Measurements from ENCODE around the gene GPHN. TPM values are rescaled to one million over a fixed set of nuclear protein-coding genes. Genes with fewer than 3 reads are reported as not detected.

GPHN gene
- total RNA-seq, 2 experiments from 2014 or later, result 10.0 to 10.7 TPM

DNA sequence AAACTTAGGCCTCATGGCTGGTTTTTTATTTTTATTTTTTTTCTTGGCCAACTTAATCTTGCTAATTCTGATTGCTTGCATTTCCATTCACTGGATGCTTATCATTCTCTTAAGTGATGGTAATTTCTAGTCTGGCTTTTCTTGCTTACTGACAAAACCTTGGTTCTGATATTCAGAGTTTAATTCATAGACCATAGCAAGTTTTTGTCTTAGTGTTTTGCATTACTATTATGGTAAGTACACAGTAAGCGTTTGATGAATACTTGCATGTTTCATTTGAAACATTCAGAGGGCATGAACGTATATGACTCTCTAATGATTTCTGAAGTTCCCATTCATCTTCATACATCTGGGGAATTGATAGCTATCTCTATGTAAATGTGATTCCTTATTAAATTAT, 55.8 kb downstream of the GPHN start:
- no peak for ATAC-seq (ENCODE audit: poor library complexity)
- Histone ChIP-seq H3K36me3 (ENCODE audit: insufficient read depth, low read length) (no peaks in the 10 kb centered on the region), H3K27ac (ENCODE audit: low read depth in 1 of 2, low read length in 2 of 2) (no peak overlapping the region), H3K27me3 (ENCODE audit: control insufficient read depth in 1 of 2, insufficient read depth in 2 of 2, low read length in 2 of 2) (no peaks in the 10 kb centered on the region), H3K9me3 (ENCODE audit: control insufficient read depth in 1 of 2, insufficient read depth in 1 of 2, low read length in 2 of 2) (no peaks in the 10 kb centered on the region), H3K4me1 (ENCODE audit: insufficient read depth, low read length) (no peaks in the 10 kb centered on the region), H3K4me3 (ENCODE audit: low read length) (no peak overlapping the region)
- Mint-ChIP-seq H3K4me3 (no peak overlapping the region), H3K36me3 (ENCODE audit: low read depth) (peaks cover 4% of the 10 kb centered on the region), H3K9me3 (no peaks in the 10 kb centered on the region), H3K27me3 (no peaks in the 10 kb centered on the region), H3K27ac (no peak overlapping the region), H3K4me1 (ENCODE audit: low read depth) (peaks cover 18% of the 10 kb centered on the region)
- TF ChIP-seq, protein P1, sequence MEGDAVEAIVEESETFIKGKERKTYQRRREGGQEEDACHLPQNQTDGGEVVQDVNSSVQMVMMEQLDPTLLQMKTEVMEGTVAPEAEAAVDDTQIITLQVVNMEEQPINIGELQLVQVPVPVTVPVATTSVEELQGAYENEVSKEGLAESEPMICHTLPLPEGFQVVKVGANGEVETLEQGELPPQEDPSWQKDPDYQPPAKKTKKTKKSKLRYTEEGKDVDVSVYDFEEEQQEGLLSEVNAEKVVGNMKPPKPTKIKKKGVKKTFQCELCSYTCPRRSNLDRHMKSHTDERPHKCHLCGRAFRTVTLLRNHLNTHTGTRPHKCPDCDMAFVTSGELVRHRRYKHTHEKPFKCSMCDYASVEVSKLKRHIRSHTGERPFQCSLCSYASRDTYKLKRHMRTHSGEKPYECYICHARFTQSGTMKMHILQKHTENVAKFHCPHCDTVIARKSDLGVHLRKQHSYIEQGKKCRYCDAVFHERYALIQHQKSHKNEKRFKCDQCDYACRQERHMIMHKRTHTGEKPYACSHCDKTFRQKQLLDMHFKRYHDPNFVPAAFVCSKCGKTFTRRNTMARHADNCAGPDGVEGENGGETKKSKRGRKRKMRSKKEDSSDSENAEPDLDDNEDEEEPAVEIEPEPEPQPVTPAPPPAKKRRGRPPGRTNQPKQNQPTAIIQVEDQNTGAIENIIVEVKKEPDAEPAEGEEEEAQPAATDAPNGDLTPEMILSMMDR (IDR thresholded peaks at IDR 0.05), result no peak
- no peak for DNase-seq
- CTCF ChIA-PET, result interaction anchor here (0.7 to 1.4 kb wide), 2 partner anchors 9 to 44 kb away, joined by 3 read pairs; no protein-coding TSS in a partner anchor
- intact Hi-C loops (cut with DNase I, micrococcal nuclease), result loop anchor here in 1 of 2 experiments (10.0 kb wide), 1 partner anchor 69 kb away; no protein-coding TSS in a partner anchor
- POLR2A ChIA-PET, result no interaction called here

DNA sequence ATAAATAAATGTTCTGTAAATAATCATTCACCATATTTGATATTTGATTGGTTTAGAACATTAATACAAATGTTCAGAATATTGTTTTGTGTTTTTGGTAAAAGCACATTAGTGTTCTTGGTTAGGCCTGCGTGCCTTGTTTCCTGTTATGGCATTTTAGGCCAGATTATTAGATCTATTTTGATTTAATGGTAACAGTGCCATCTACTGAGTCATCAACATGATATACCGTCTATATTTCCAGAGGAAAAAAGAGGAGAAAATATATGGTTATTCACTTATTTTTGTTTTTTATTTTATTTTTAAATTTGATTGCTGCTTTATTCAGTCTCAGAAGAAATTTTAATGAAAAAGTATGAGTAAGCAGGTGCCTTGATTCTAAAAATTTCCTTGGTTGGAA, 60.3 kb downstream of the GPHN start:
- Mint-ChIP-seq H3K4me3 (no peak overlapping the region), H3K27me3 (no peaks in the 10 kb centered on the region), H3K4me1 (ENCODE audit: low read depth) (peaks cover 27% of the 10 kb centered on the region), H3K9me3 (peaks cover 11% of the 10 kb centered on the region), H3K36me3 (ENCODE audit: low read depth) (peaks cover 31% of the 10 kb centered on the region), H3K27ac (no peak overlapping the region)
- peaks cover 0 to 7% of the 10 kb centered on the region in 2 experiments for H3K9me3 ChIP-seq (ENCODE audit: control insufficient read depth in 1 of 2, insufficient read depth in 1 of 2, low read length in 2 of 2)
- POLR2A ChIA-PET, result no interaction called here
- no peaks in the 10 kb centered on the region for H3K27me3 ChIP-seq (ENCODE audit: control insufficient read depth in 1 of 2, insufficient read depth in 2 of 2, low read length in 2 of 2)
- H3K4me3 ChIP-seq (ENCODE audit: low read length), result no peak overlapping the region
- CTCF ChIA-PET, result no interaction called here
- TF ChIP-seq, protein P1 (IDR thresholded peaks at IDR 0.05), result no peak
- no peaks in the 10 kb centered on the region for H3K4me1 ChIP-seq (ENCODE audit: insufficient read depth, low read length)
- H3K27ac ChIP-seq (ENCODE audit: low read depth in 1 of 2, low read length in 2 of 2), result no peak overlapping the region
- intact Hi-C loops (cut with DNase I, micrococcal nuclease), result loop anchor here (5.0 to 10.0 kb wide), 2 partner anchors 71 to 73 kb away; no protein-coding TSS in a partner anchor
- ATAC-seq (ENCODE audit: poor library complexity) (no peak), DNase-seq (peak in 2 of 14 experiments; percentile 1 to 2)
- H3K36me3 ChIP-seq (ENCODE audit: insufficient read depth, low read length), result no peaks in the 10 kb centered on the region

DNA sequence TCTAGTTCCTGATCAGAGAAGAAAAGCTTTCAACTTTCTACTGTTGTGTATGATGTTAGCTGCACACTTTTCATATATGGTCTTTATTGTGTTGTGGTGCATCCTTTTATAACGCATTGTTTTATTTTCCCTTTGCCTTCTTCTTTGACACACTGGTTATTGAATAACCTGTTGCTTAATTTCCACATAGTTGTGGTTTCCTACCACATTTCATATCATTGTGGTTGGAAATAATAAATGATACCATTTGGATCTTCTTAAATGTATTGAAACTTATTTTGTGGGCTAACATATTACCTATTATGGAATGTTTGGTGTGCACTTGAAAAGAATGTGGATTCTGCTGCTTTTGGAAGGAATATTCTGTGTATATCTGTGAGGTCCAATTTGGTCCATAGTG, 64.9 kb downstream of the GPHN start:
- H3K27me3 Mint-ChIP-seq, result no peaks in the 10 kb centered on the region
- no peak overlapping the region for H3K27ac Mint-ChIP-seq
- H3K9me3 Mint-ChIP-seq, result peaks cover 24% of the 10 kb centered on the region
- ATAC-seq (ENCODE audit: poor library complexity) (no peak), DNase-seq (no peak)
- Histone ChIP-seq H3K4me1 (ENCODE audit: insufficient read depth, low read length) (no peaks in the 10 kb centered on the region), H3K4me3 (ENCODE audit: low read length) (no peak overlapping the region), H3K27ac (ENCODE audit: low read depth in 1 of 2, low read length in 2 of 2) (no peak overlapping the region), H3K27me3 (ENCODE audit: control insufficient read depth in 1 of 2, insufficient read depth in 2 of 2, low read length in 2 of 2) (no peaks in the 10 kb centered on the region), H3K9me3 (ENCODE audit: control insufficient read depth in 1 of 2, insufficient read depth in 1 of 2, low read length in 2 of 2) (peaks cover 21 to 24% of the 10 kb centered on the region in 2 experiments), H3K36me3 (ENCODE audit: insufficient read depth, low read length) (no peaks in the 10 kb centered on the region)
- no peak overlapping the region for H3K4me3 Mint-ChIP-seq
- TF ChIP-seq, protein P1 (IDR thresholded peaks at IDR 0.05), result no peak
- ChIA-PET CTCF (interaction anchor here (1.5 kb wide), 1 partner anchor 10 kb away, joined by 3 read pairs; no protein-coding TSS in a partner anchor), POLR2A (no interaction called here)
- intact Hi-C loops (cut with DNase I, micrococcal nuclease), result no loop called here
- H3K36me3 Mint-ChIP-seq (ENCODE audit: low read depth), result peaks cover 59% of the 10 kb centered on the region
- peaks cover 9% of the 10 kb centered on the region for H3K4me1 Mint-ChIP-seq (ENCODE audit: low read depth)
